ENCODE measurements around the gene ENTPD3.

The ENTPD3 gene, protein sequence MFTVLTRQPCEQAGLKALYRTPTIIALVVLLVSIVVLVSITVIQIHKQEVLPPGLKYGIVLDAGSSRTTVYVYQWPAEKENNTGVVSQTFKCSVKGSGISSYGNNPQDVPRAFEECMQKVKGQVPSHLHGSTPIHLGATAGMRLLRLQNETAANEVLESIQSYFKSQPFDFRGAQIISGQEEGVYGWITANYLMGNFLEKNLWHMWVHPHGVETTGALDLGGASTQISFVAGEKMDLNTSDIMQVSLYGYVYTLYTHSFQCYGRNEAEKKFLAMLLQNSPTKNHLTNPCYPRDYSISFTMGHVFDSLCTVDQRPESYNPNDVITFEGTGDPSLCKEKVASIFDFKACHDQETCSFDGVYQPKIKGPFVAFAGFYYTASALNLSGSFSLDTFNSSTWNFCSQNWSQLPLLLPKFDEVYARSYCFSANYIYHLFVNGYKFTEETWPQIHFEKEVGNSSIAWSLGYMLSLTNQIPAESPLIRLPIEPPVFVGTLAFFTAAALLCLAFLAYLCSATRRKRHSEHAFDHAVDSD

DNA sequence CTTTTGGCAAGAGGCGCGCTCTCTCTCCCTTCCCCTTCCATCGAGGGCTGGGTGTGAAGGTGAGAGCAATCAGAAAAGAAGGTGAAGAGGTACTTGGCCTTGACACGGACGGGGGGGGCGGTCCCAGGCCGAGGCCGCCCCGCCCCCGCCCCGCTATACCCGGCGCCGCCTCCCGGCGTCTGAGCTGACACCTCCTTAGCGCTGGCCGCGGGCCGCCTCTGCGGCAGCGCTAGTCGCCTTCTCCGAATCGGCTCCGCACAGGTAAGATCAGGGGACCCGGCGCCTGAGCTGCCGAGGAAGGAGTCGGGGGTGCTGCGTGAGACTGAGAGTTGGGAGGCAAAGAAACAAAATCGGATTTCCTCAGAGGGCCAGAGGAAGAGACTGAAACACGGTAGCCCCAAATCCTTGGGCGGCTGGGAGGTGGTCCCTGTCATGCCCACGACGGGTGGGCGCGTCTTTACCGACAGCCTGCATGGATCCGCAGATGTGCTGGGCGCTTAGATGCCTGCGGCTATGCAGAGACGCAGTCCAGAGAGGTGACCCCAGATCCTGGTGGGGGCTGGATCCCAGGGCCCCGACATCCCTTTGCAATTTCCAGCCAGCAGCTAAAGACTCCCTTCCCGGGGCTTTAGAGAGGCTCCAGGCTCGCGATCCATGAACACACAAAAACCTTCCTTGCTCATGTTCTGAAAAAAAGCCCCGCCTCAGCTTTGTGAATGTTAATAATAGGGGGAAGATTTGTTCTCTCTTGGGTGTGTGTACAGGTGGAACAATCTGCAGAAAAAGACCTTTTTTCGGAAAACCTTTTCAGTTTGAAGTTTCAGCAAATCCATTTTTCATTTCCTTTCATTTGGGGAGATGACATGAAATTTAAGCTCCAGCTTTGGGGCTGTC is at the start of gene ENTPD3:
Gene ENTPD3 (plus strand): TSS at position 184 of the 894 bp plus-strand sequence. CDS start 874 bp downstream, outside the sequence.
- Histone ChIP-seq H3K9ac (ENCODE audit: low read depth, low read length) (no peak within 1 kb of the TSS), H3K4me1 (ENCODE audit: control insufficient read depth, insufficient read depth, low read length) (peaks cover 13% of the 10 kb centered on the region; the same call in 1 of the 2 replicates), H3K4me3 (ENCODE audit: low read depth, low read length) (peak within 1 kb of the TSS; percentile 69), H3K27ac (ENCODE audit: low read depth, low read length) (no peak within 1 kb of the TSS), H3K36me3 (ENCODE audit: control insufficient read depth, insufficient read depth, low read length) (no peaks in the 10 kb centered on the region), H3K27me3 (ENCODE audit: control insufficient read depth, insufficient read depth, low read length) (peaks cover 37% of the 10 kb centered on the region), H3K9me3 (ENCODE audit: control insufficient read depth, insufficient read depth, low read length) (no peaks in the 10 kb centered on the region)

DNA sequence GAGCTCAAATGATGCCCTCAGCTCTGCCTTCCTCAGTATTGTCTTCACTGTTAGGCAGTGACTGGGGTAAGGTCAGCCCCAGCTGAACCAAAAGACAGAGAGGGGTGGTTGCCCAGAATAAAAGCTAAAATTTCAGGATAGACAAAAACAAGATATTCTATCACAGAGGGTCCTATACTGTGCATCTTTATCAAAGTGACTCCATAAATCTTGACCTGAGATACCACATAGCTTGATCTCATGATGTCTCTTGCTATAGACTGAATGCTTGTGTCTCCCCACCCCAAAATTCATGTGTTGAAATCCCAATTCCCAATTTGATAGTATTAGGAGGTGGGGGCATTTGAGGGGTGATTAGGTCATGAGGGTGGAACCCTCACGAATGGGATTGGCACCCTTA is 47.1 kb upstream of the ENTPD3 start:
- Histone ChIP-seq H3K9me3 (ENCODE audit: control insufficient read depth, insufficient read depth, low read length) (no peaks in the 10 kb centered on the region), H3K4me1 (ENCODE audit: control insufficient read depth, insufficient read depth, low read length) (no peaks in the 10 kb centered on the region), H3K36me3 (ENCODE audit: control insufficient read depth, insufficient read depth, low read length) (no peaks in the 10 kb centered on the region), H3K4me3 (ENCODE audit: low read depth, low read length) (no peak overlapping the region), H3K27me3 (ENCODE audit: control insufficient read depth, insufficient read depth, low read length) (no peaks in the 10 kb centered on the region), H3K9ac (ENCODE audit: low read depth, low read length) (no peak overlapping the region), H3K27ac (ENCODE audit: low read depth, low read length) (no peak overlapping the region)

DNA sequence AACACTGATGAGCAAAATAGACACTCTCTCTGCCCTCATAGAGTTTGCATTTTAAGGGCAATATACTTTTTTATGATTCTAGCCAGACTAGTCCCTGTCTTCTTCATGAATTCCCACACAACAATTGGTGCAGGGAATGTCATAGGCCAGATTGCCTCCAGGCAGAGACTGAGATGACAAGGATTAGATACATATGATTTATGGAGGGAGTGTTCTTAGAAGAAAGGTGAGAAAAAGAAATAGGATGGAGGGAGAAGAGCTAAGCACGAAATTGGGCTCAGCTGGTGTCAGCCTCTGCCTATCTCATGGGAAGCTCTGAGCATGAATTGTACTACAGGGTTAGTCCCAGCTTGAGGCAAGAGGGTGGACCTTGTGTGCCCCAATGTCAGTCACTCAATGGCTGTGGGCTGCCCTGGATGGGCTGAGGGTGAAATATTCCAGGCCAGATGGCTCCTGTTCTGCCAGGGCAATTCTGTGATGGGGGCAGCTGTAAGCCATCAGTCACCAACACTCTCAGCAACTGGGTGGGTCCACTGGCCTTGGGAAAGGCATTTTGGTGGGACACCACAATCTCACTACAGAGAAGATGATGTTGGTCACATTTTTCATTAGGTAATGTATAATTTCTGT is 46.3 kb upstream of the ENTPD3 start:
- H3K9ac ChIP-seq (ENCODE audit: low read depth, low read length): no peak overlapping the region
- H3K36me3 ChIP-seq (ENCODE audit: control insufficient read depth, insufficient read depth, low read length): no peaks in the 10 kb centered on the region
- H3K27me3 ChIP-seq (ENCODE audit: control insufficient read depth, insufficient read depth, low read length): no peaks in the 10 kb centered on the region
- H3K27ac ChIP-seq (ENCODE audit: low read depth, low read length): no peak overlapping the region
- H3K4me3 ChIP-seq (ENCODE audit: low read depth, low read length): no peak overlapping the region
- H3K9me3 ChIP-seq (ENCODE audit: control insufficient read depth, insufficient read depth, low read length): no peaks in the 10 kb centered on the region
- no peaks in the 10 kb centered on the region for H3K4me1 ChIP-seq (ENCODE audit: control insufficient read depth, insufficient read depth, low read length)

DNA sequence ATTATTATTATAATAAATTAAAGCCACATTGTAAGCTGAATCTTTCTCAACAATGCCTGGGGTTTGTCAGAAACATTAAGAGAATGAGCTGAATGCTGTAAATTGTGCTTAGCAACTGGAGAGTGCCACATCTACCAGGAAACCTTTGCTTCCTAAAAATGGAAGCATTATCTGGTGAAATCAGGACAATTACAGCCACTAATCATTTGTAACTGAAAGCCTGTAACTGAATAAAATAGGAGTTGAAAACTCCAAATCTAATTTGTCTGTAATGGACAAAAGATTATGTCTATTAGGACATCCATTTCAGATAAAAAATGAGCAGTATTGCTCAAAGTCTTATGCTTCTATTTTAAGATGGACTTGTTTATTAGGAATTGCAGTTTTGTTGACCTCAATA is 45.3 kb upstream of the ENTPD3 start:
- no peaks in the 10 kb centered on the region for H3K36me3 ChIP-seq (ENCODE audit: control insufficient read depth, insufficient read depth, low read length)
- H3K9me3 ChIP-seq (ENCODE audit: control insufficient read depth, insufficient read depth, low read length): no peaks in the 10 kb centered on the region
- no peak overlapping the region for H3K4me3 ChIP-seq (ENCODE audit: low read depth, low read length)
- H3K4me1 ChIP-seq (ENCODE audit: control insufficient read depth, insufficient read depth, low read length): no peaks in the 10 kb centered on the region
- no peak overlapping the region for H3K27ac ChIP-seq (ENCODE audit: low read depth, low read length)
- H3K9ac ChIP-seq (ENCODE audit: low read depth, low read length): no peak overlapping the region
- no peaks in the 10 kb centered on the region for H3K27me3 ChIP-seq (ENCODE audit: control insufficient read depth, insufficient read depth, low read length)

DNA sequence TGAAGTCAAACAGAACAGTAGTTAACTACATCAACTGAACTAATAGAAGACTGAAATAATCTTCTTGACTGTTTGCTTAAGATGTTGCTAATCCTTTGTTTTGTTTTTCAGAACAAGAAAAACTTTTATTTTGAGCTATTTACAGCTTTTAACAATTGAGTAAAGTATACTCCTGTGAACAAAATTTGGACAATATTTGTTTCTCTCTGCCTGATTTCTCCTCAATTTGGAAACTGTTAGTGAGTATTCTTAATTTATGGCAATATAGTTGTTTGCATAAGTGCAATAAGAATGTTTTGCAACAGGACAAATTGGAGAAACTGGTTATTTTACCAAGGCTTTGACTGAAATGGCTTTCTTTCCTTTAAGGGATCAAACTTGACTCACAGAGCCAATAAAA is 36.5 kb upstream of the ENTPD3 start:
- Histone ChIP-seq H3K9me3 (ENCODE audit: control insufficient read depth, insufficient read depth, low read length) (peaks cover 11% of the 10 kb centered on the region), H3K4me1 (ENCODE audit: control insufficient read depth, insufficient read depth, low read length) (no peaks in the 10 kb centered on the region), H3K27me3 (ENCODE audit: control insufficient read depth, insufficient read depth, low read length) (no peaks in the 10 kb centered on the region), H3K36me3 (ENCODE audit: control insufficient read depth, insufficient read depth, low read length) (no peaks in the 10 kb centered on the region), H3K4me3 (ENCODE audit: low read depth, low read length) (no peak overlapping the region), H3K27ac (ENCODE audit: low read depth, low read length) (no peak overlapping the region), H3K9ac (ENCODE audit: low read depth, low read length) (no peak overlapping the region)

DNA sequence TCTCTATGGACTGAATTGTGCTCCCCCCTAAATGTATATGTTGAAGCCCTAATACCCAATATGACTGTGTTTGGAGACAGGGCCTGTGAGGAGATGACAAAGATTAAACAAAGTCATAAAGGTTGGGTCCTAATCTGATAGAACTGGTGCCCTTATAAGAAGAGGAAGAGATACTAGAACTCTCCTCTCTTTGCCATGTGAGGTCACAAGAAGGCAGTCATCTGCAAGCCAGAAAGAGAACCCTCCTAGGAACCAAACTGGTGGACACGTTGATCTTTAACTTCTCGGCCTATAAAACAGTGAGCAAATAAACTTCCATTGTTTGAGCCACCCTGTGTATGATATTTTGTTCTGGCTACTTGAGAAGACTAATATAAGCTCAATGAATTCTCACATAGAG is 31.6 kb upstream of the ENTPD3 start:
- H3K27ac ChIP-seq (ENCODE audit: low read depth, low read length): no peak overlapping the region
- peaks cover 5% of the 10 kb centered on the region; the same call in 1 of the 2 replicates for H3K9me3 ChIP-seq (ENCODE audit: control insufficient read depth, insufficient read depth, low read length)
- no peaks in the 10 kb centered on the region for H3K36me3 ChIP-seq (ENCODE audit: control insufficient read depth, insufficient read depth, low read length)
- no peaks in the 10 kb centered on the region for H3K4me1 ChIP-seq (ENCODE audit: control insufficient read depth, insufficient read depth, low read length)
- H3K27me3 ChIP-seq (ENCODE audit: control insufficient read depth, insufficient read depth, low read length): no peaks in the 10 kb centered on the region
- H3K9ac ChIP-seq (ENCODE audit: low read depth, low read length): no peak overlapping the region
- no peak overlapping the region for H3K4me3 ChIP-seq (ENCODE audit: low read depth, low read length)

DNA sequence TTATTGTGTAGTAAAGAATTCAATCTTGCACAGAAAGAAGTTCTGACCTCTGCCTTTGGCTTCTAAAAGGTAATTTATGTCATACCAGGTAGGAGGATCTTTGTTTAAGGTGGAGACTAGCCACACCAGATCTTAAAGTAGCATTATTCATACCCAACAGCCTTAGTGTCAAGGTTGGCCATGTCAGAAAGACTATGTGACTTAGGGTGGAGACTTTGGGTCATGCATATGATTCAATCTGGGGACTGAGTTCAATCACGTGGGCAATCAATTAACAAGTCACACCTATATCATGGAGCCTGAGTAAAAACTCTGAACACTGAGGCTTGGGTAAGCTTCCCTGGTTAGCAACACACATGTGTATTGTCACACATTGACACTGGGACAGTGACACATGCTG is 28.5 kb upstream of the ENTPD3 start:
- H3K9ac ChIP-seq (ENCODE audit: low read depth, low read length): no peak overlapping the region
- H3K4me3 ChIP-seq (ENCODE audit: low read depth, low read length): no peak overlapping the region
- H3K27ac ChIP-seq (ENCODE audit: low read depth, low read length): no peak overlapping the region
- H3K9me3 ChIP-seq (ENCODE audit: control insufficient read depth, insufficient read depth, low read length): no peaks in the 10 kb centered on the region
- no peaks in the 10 kb centered on the region for H3K4me1 ChIP-seq (ENCODE audit: control insufficient read depth, insufficient read depth, low read length)
- no peaks in the 10 kb centered on the region for H3K36me3 ChIP-seq (ENCODE audit: control insufficient read depth, insufficient read depth, low read length)
- no peaks in the 10 kb centered on the region for H3K27me3 ChIP-seq (ENCODE audit: control insufficient read depth, insufficient read depth, low read length)

DNA sequence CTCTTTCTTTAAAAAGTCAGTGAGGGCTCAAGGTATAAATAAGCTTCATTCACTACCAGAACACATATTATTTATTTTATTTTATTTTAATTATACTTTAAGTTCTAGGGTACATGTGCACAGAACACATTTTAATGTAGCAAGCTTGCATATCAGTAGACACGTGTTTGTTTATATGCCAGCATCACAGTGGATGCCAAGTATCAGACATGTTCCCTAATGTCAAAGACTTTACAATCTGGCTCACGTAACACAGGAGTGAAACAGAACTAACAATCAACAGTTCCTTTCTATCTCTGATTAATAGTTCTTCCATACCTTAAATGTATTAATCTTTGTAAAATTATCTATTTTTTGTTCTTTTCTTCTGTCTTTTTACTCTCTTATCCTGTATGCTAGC is 23.3 kb upstream of the ENTPD3 start:
- no peak overlapping the region for H3K9ac ChIP-seq (ENCODE audit: low read depth, low read length)
- H3K27ac ChIP-seq (ENCODE audit: low read depth, low read length): no peak overlapping the region
- H3K36me3 ChIP-seq (ENCODE audit: control insufficient read depth, insufficient read depth, low read length): no peaks in the 10 kb centered on the region
- H3K4me1 ChIP-seq (ENCODE audit: control insufficient read depth, insufficient read depth, low read length): peaks cover 5% of the 10 kb centered on the region; the same call in 1 of the 2 replicates
- H3K4me3 ChIP-seq (ENCODE audit: low read depth, low read length): no peak overlapping the region
- no peaks in the 10 kb centered on the region for H3K27me3 ChIP-seq (ENCODE audit: control insufficient read depth, insufficient read depth, low read length)
- no peaks in the 10 kb centered on the region for H3K9me3 ChIP-seq (ENCODE audit: control insufficient read depth, insufficient read depth, low read length)

DNA sequence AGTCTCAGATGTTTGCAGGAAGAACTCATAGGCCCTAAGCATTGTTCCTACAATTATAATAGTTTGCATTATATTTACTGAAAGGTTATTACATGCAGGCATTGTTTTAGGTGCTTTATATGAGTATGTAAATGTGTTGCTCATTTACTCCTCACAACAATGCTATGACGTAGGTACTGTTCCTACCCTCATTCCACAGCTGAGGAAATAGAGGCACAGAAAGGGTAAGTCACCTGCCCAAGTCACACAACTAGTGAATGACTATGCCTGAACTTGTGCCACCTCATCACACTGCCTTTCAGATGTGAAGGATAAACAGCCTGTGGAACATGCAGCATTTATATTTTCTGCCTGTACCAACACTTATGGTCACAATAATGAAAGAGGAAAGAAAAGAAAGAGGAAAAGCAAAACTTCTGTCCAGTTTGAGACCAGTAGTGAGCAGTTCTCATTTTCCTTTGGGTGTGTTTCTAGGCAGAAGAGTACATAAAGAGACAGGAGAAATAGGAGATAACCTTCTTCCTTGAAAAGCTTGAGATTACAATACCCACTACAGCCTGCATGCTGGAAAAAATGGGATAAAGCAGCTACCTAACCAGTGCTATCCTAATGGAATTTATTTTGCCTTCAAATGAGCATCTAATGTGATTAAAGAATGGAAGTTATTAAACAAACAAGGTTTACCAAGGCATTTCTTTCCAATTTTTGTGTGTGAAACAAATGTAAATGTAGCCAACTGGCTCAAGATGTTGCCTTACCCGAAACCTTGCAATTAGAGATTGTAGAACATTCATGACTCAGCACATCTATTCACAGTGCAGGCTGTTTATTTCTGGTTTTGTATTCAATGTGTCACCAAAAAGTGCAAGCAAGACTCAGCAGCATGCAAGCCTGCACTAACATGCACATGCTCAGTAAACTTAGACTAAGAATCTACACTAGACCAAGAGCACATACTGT is 20.5 kb upstream of the ENTPD3 start:
- Histone ChIP-seq H3K4me1 (ENCODE audit: control insufficient read depth, insufficient read depth, low read length) (peaks cover 5% of the 10 kb centered on the region; the same call in 1 of the 2 replicates), H3K27ac (ENCODE audit: low read depth, low read length) (no peak overlapping the region), H3K27me3 (ENCODE audit: control insufficient read depth, insufficient read depth, low read length) (no peaks in the 10 kb centered on the region), H3K4me3 (ENCODE audit: low read depth, low read length) (no peak overlapping the region), H3K9ac (ENCODE audit: low read depth, low read length) (no peak overlapping the region), H3K9me3 (ENCODE audit: control insufficient read depth, insufficient read depth, low read length) (no peaks in the 10 kb centered on the region), H3K36me3 (ENCODE audit: control insufficient read depth, insufficient read depth, low read length) (no peaks in the 10 kb centered on the region)

DNA sequence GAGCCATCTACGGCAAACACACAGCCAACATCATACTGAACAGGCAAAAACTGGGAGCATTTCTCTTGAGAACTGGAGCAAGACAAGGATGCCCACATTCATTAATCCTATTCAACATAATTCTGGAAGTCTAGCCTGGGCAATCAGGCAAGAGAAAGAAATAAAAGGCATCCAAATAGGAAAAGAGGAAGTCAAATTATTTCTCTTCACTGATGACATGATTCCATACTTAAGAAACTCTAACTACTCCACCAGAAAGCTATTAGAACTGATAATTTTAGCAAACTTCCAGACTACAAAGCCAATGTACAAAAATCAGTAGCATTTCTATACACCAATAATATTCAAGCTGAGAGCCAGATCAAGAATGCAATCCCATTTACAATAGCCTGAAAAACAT is 17.3 kb upstream of the ENTPD3 start:
- Histone ChIP-seq H3K36me3 (ENCODE audit: control insufficient read depth, insufficient read depth, low read length) (no peaks in the 10 kb centered on the region), H3K4me3 (ENCODE audit: low read depth, low read length) (no peak overlapping the region), H3K27ac (ENCODE audit: low read depth, low read length) (no peak overlapping the region), H3K27me3 (ENCODE audit: control insufficient read depth, insufficient read depth, low read length) (no peaks in the 10 kb centered on the region), H3K4me1 (ENCODE audit: control insufficient read depth, insufficient read depth, low read length) (peaks cover 5% of the 10 kb centered on the region; the same call in 1 of the 2 replicates), H3K9ac (ENCODE audit: low read depth, low read length) (no peak overlapping the region), H3K9me3 (ENCODE audit: control insufficient read depth, insufficient read depth, low read length) (no peaks in the 10 kb centered on the region)
